ENCODE measurements around the gene HELZ2.

HELZ2 gene

GRCh38 chr20:63587776-63588591, 13.9 kb upstream of the HELZ2 start:
- Histone ChIP-seq H3K9me2 (replicated peaks; ENCODE audit: low read depth, low read length) (no peaks in the 10 kb centered on the region), H2AFZ (ENCODE audit: low read length) (no peak overlapping the region), H3F3A (ENCODE audit: low read depth) (no peaks in the 10 kb centered on the region), H3K4me3 (ENCODE audit: low read length, poor library complexity, severe bottlenecking) (no peak overlapping the region), H3K4me1 (ENCODE audit: insufficient read depth, low read length, poor library complexity, severe bottlenecking) (no peaks in the 10 kb centered on the region), H3K79me2 (ENCODE audit: insufficient read depth, low read length) (no peaks in the 10 kb centered on the region), H3K9me3 (ENCODE audit: insufficient read depth, low read depth, low read length) (no peaks in the 10 kb centered on the region), H4K20me1 (ENCODE audit: insufficient read depth, low read length, poor library complexity, severe bottlenecking) (no peaks in the 10 kb centered on the region), H3K9ac (ENCODE audit: low read depth, low read length, poor library complexity, severe bottlenecking) (no peak overlapping the region), H3K27me3 (ENCODE audit: insufficient read depth, low read length, poor library complexity, severe bottlenecking) (no peaks in the 10 kb centered on the region), H3K4me2 (ENCODE audit: low read depth, low read length, poor library complexity, severe bottlenecking) (no peak overlapping the region), H3K36me3 (ENCODE audit: insufficient read depth, low read length) (peaks cover 2% of the 10 kb centered on the region; the same call in 1 of the 2 replicates)
- TF ChIP-seq CTCF (conservative IDR thresholded peaks at IDR 0.05; ENCODE audit: low read length) (no peak), EZH2phosphoT487 (IDR thresholded peaks at IDR 0.05; ENCODE audit: borderline replicate concordance) (no peak)

- Histone ChIP-seq H3K9me3 (ENCODE audit: insufficient read depth, low read depth, low read length) (no peaks in the 10 kb centered on the region), H3K27me3 (ENCODE audit: insufficient read depth, low read length, poor library complexity, severe bottlenecking) (no peaks in the 10 kb centered on the region), H3K79me2 (ENCODE audit: insufficient read depth, low read length) (no peaks in the 10 kb centered on the region), H3K36me3 (ENCODE audit: insufficient read depth, low read length) (no peaks in the 10 kb centered on the region; the same call in 1 of the 2 replicates), H3K9me2 (replicated peaks; ENCODE audit: low read depth, low read length) (no peaks in the 10 kb centered on the region), H4K20me1 (ENCODE audit: insufficient read depth, low read length, poor library complexity, severe bottlenecking) (no peaks in the 10 kb centered on the region), H3F3A (ENCODE audit: low read depth) (no peaks in the 10 kb centered on the region), H3K9ac (ENCODE audit: low read depth, low read length, poor library complexity, severe bottlenecking) (no peak overlapping the region), H3K4me1 (ENCODE audit: insufficient read depth, low read length, poor library complexity, severe bottlenecking) (no peaks in the 10 kb centered on the region), H2AFZ (ENCODE audit: low read length) (no peak overlapping the region), H3K4me2 (ENCODE audit: low read depth, low read length, poor library complexity, severe bottlenecking) (no peak overlapping the region), H3K4me3 (ENCODE audit: low read length, poor library complexity, severe bottlenecking) (no peak overlapping the region)
- TF ChIP-seq EZH2phosphoT487 (IDR thresholded peaks at IDR 0.05; ENCODE audit: borderline replicate concordance): no peak
- TF ChIP-seq CTCF (conservative IDR thresholded peaks at IDR 0.05; ENCODE audit: low read length): no peak
These were observed 13.2 kb upstream of the HELZ2 start for GRCh38 chr20:63587256-63587655.

GRCh38 chr20:63586797-63587196, 12.8 kb upstream of the HELZ2 start:
- no peak overlapping the region for H3K4me3 ChIP-seq (ENCODE audit: low read length, poor library complexity, severe bottlenecking)
- no peaks in the 10 kb centered on the region for H4K20me1 ChIP-seq (ENCODE audit: insufficient read depth, low read length, poor library complexity, severe bottlenecking)
- no peak overlapping the region for H3K4me2 ChIP-seq (ENCODE audit: low read depth, low read length, poor library complexity, severe bottlenecking)
- H3K27me3 ChIP-seq (ENCODE audit: insufficient read depth, low read length, poor library complexity, severe bottlenecking): no peaks in the 10 kb centered on the region
- H3K9me3 ChIP-seq (ENCODE audit: insufficient read depth, low read depth, low read length): no peaks in the 10 kb centered on the region
- no peaks in the 10 kb centered on the region for H3K4me1 ChIP-seq (ENCODE audit: insufficient read depth, low read length, poor library complexity, severe bottlenecking)
- no peak for TF ChIP-seq CTCF (conservative IDR thresholded peaks at IDR 0.05; ENCODE audit: low read length)
- TF ChIP-seq EZH2phosphoT487 (IDR thresholded peaks at IDR 0.05; ENCODE audit: borderline replicate concordance): no peak
- no peak overlapping the region for H3K9ac ChIP-seq (ENCODE audit: low read depth, low read length, poor library complexity, severe bottlenecking)
- H3K9me2 ChIP-seq (replicated peaks; ENCODE audit: low read depth, low read length): no peaks in the 10 kb centered on the region
- H2AFZ ChIP-seq (ENCODE audit: low read length): no peak overlapping the region
- no peaks in the 10 kb centered on the region for H3F3A ChIP-seq (ENCODE audit: low read depth)
- no peaks in the 10 kb centered on the region; the same call in 1 of the 2 replicates for H3K36me3 ChIP-seq (ENCODE audit: insufficient read depth, low read length)
- H3K79me2 ChIP-seq (ENCODE audit: insufficient read depth, low read length): no peaks in the 10 kb centered on the region

All from Loucy (cell line).